H1 (cell line): ENCODE results near the gene ST3GAL3.

Source experiments
- CREB1 ChIP-seq: IDR thresholded peaks from 2 replicates; pipeline ENCODE4 v1.6.1; 2012; ENCODE audit warnings: inconsistent platforms
- GABPA ChIP-seq: IDR thresholded peaks from 2 replicates; pipeline ENCODE4 v1.6.1; 2011; ENCODE audit warnings: mild to moderate bottlenecking, low read length, moderate library complexity, borderline replicate concordance; ENCODE audit not compliant: insufficient read depth
- POLR2AphosphoS5 ChIP-seq: IDR thresholded peaks from 2 replicates; pipeline ENCODE4 v1.6.1; 2011; ENCODE audit warnings: low read depth, low read length
- TBP ChIP-seq: IDR thresholded peaks from 2 replicates; pipeline ENCODE4 v1.6.1; 2011; ENCODE audit warnings: low read depth, low read length, improper control_type of control experiment
- TF ChIP-seq, protein P1 (sequence below): IDR thresholded peaks from 2 replicates; pipeline ENCODE4 v1.6.1; 2012; ENCODE audit warnings: inconsistent platforms

DNA sequence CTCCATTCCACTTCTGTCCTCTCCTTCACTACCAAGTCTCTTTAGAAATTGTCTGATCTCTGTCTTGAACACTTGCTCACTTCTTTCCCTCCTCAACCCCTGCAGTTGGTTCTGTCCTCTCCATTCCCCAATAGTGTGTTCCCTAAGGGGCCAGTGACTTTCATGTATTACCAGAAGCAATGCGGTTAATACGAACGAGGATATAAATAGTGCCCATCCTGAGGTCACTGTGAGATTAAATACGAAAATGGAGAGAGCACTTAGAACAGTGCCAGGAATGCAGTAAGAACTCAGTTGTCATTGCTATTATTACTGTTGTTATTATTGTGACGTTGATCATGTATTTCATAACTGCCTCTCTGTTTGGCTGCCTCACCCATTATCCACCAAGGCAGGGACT, 173.3 kb downstream of the ST3GAL3 start:
- TF ChIP-seq POLR2AphosphoS5 = no peak
- TF ChIP-seq TBP = no peak
- TF ChIP-seq, protein P1, sequence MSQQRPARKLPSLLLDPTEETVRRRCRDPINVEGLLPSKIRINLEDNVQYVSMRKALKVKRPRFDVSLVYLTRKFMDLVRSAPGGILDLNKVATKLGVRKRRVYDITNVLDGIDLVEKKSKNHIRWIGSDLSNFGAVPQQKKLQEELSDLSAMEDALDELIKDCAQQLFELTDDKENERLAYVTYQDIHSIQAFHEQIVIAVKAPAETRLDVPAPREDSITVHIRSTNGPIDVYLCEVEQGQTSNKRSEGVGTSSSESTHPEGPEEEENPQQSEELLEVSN = no peak
- no peak for TF ChIP-seq CREB1
- TF ChIP-seq GABPA = no peak
